Gastroesophageal sphincter (tissue), 3 donors: ENCODE data around the gene EPC2.

Experiments
- CTCF ChIP-seq, 4 experiments: fragments of 200-600 bp in 2 of 4; fragments of 450-650 bp in 2 of 4; sonication (generic) in 1 of 4; IDR thresholded peaks; one replicate each; pipeline ENCODE4 v1.5.1; 2017 to 2019; ENCODE audit warnings: antibody characterized with exemption in 4 of 4, mild to moderate bottlenecking in 2 of 4, moderate library complexity in 2 of 4
- EP300 ChIP-seq: sonication (generic); formaldehyde crosslinking; IDR thresholded peaks from one replicate; pipeline ENCODE4 v1.6.1; 2017; ENCODE audit warnings: antibody characterized with exemption, mild to moderate bottlenecking
- POLR2A ChIP-seq, 2 donors: fragments of 450-650 bp; IDR thresholded peaks; one replicate each; pipeline ENCODE4 v1.6.1; 2017; ENCODE audit warnings: antibody characterized with exemption in 2 of 2, mild to moderate bottlenecking in 2 of 2, moderate library complexity in 1 of 2
- POLR2AphosphoS5 ChIP-seq: sonication (generic); formaldehyde crosslinking; IDR thresholded peaks from one replicate; pipeline ENCODE4 v1.6.1; 2017; ENCODE audit warnings: antibody characterized with exemption

- TF ChIP-seq CTCF (IDR thresholded peaks at IDR 0.05) (no peak), EP300 (no peak), POLR2A (IDR thresholded peaks at IDR 0.05) (no peak), POLR2AphosphoS5 (no peak)
Observed at GRCh38 chr2:148616662-148617061, 27.9 kb upstream of the EPC2 start.
